OCI-LY1 (cell line): ENCODE measurements around the gene SH3BP5L.

Experiments
- H2AFZ ChIP-seq: fragments of 200-600 bp; sonication (generic), shearing (Covaris generic); 2 replicates; pipeline ENCODE4 v1.6.0; 2014; ENCODE audit warnings: antibody characterized with exemption, mild to moderate bottlenecking, low read length
- H3F3A ChIP-seq: fragments of 200-600 bp; sonication (generic), shearing (Covaris generic); 2 replicates; pipeline ENCODE4 v1.6.0; 2014; ENCODE audit warnings: mild to moderate bottlenecking, antibody characterized with exemption, low read length, moderate library complexity; ENCODE audit not compliant: insufficient read depth
- H3K27ac ChIP-seq: fragments of 200-600 bp; sonication (generic); 2 replicates; pipeline ENCODE4 v1.5.1; 2014; ENCODE audit warnings: low read length, mixed run types, mild to moderate bottlenecking, low read depth; ENCODE audit not compliant: poor library complexity, severe bottlenecking
- H3K27me3 ChIP-seq: fragments of 200-600 bp; sonication (generic); 2 replicates; pipeline ENCODE4 v1.6.0; 2014; ENCODE audit warnings: antibody characterized with exemption, mild to moderate bottlenecking, low read length, moderate library complexity; ENCODE audit not compliant: insufficient read depth
- H3K36me3 ChIP-seq: fragments of 200-600 bp; sonication (generic); 2 replicates; pipeline ENCODE4 v1.6.1; 2014; ENCODE audit warnings: mild to moderate bottlenecking, antibody characterized with exemption, low read length, moderate library complexity, mixed read lengths; ENCODE audit not compliant: insufficient read depth
- H3K4me1 ChIP-seq: fragments of 200-600 bp; sonication (generic); 2 replicates; pipeline ENCODE4 v1.5.1; 2014; ENCODE audit warnings: mild to moderate bottlenecking, low read length, moderate library complexity; ENCODE audit not compliant: insufficient read depth, severe bottlenecking
- H3K4me2 ChIP-seq: fragments of 200-600 bp; sonication (generic), shearing (Covaris generic); 2 replicates; pipeline ENCODE4 v1.6.1; 2014; ENCODE audit warnings: low read length
- H3K4me3 ChIP-seq: fragments of 200-600 bp; sonication (generic); 2 replicates; pipeline ENCODE4 v1.5.1; 2014; ENCODE audit warnings: low read length, low read depth, mild to moderate bottlenecking, mixed read lengths; ENCODE audit not compliant: poor library complexity, severe bottlenecking
- H3K79me2 ChIP-seq: fragments of 200-600 bp; shearing (Covaris generic); 2 replicates; pipeline ENCODE4 v1.6.1; 2016; ENCODE audit warnings: mixed run types, low read length, mixed read lengths; ENCODE audit not compliant: insufficient read depth
- H3K9ac ChIP-seq: fragments of 200-600 bp; sonication (generic), shearing (Covaris generic); 2 replicates; pipeline ENCODE4 v1.6.1; 2014; ENCODE audit warnings: mild to moderate bottlenecking, low read length, mixed read lengths
- H3K9me2 ChIP-seq: fragments of 200-600 bp; sonication (generic), shearing (Covaris generic); 2 replicates; pipeline ENCODE4 v1.6.1; 2014; ENCODE audit warnings: low read depth, mild to moderate bottlenecking, low read length, mixed read lengths
- H3K9me3 ChIP-seq: fragments of 200-600 bp; shearing (Covaris generic); 2 replicates; pipeline ENCODE4 v1.6.1; 2014; ENCODE audit warnings: low read length, mixed read lengths
- H4K20me1 ChIP-seq: fragments of 200-600 bp; sonication (generic), shearing (Covaris generic); 2 replicates; pipeline ENCODE4 v1.6.0; 2016; ENCODE audit warnings: mild to moderate bottlenecking, low read length; ENCODE audit not compliant: insufficient read depth
- CTCF ChIP-seq: fragments of 200-600 bp; sonication (generic), shearing (Covaris generic); IDR thresholded peaks from 2 replicates; pipeline ENCODE4 v1.5.1; 2017; ENCODE audit warnings: mild to moderate bottlenecking, antibody characterized with exemption, low read length, moderate library complexity, mixed read lengths
- EZH2 ChIP-seq: fragments of 200-600 bp; sonication (generic), shearing (Covaris generic); IDR thresholded peaks from 2 replicates; pipeline ENCODE4 v1.8.0; 2017; ENCODE audit warnings: borderline replicate concordance, mixed run types, mild to moderate bottlenecking, antibody characterized with exemption, low read length, moderate library complexity, mixed read lengths

Gene SH3BP5L

GRCh38 chr1:248825573-248825908 is 174 bp downstream of the SH3BP5L start:
- H3F3A ChIP-seq, result no peaks in the 10 kb centered on the region

GRCh38 chr1:248825136-248825535 is 579 bp downstream of the SH3BP5L start:
- H3K27me3 ChIP-seq, result no peaks in the 10 kb centered on the region
- H4K20me1 ChIP-seq, result no peaks in the 10 kb centered on the region
- peak overlapping the region; percentile 77 for H3K4me3 ChIP-seq
- H3K79me2 ChIP-seq, result no peaks in the 10 kb centered on the region
- peak overlapping the region; percentile 88 for H3K9ac ChIP-seq
- H3K27ac ChIP-seq, result peak overlapping the region; percentile 24
- no peaks in the 10 kb centered on the region for H3K9me3 ChIP-seq
- H3K9me2 ChIP-seq, result no peaks in the 10 kb centered on the region
- peaks cover 24% of the 10 kb centered on the region; the same call in 1 of the 2 replicates for H3K36me3 ChIP-seq
- TF ChIP-seq CTCF (no peak), EZH2 (no peak)
- peaks cover 46% of the 10 kb centered on the region for H3K4me1 ChIP-seq
- H3K4me2 ChIP-seq, result peak overlapping the region; percentile 76
- H3F3A ChIP-seq, result no peaks in the 10 kb centered on the region
- no peak overlapping the region; the same call in 1 of the 2 replicates for H2AFZ ChIP-seq

More at GRCh38 chr1:248825573-248825908, 174 bp downstream of the SH3BP5L start:
- H3K4me3 ChIP-seq, result peak overlapping the region; percentile 77
- H3K9ac ChIP-seq, result peak overlapping the region; percentile 88
- H3K27ac ChIP-seq, result peak overlapping the region; percentile 24
- H3K4me2 ChIP-seq, result peak overlapping the region; percentile 76
- no peaks in the 10 kb centered on the region for H3K79me2 ChIP-seq
- no peaks in the 10 kb centered on the region for H3K27me3 ChIP-seq
- H3K9me2 ChIP-seq, result no peaks in the 10 kb centered on the region
- H3K36me3 ChIP-seq, result peaks cover 20% of the 10 kb centered on the region; the same call in 1 of the 2 replicates
- H2AFZ ChIP-seq, result peak overlapping the region; percentile 90
- peaks cover 46% of the 10 kb centered on the region for H3K4me1 ChIP-seq
- no peaks in the 10 kb centered on the region for H4K20me1 ChIP-seq
- no peaks in the 10 kb centered on the region for H3K9me3 ChIP-seq
- TF ChIP-seq CTCF (no peak), EZH2 (no peak)

- H2AFZ ChIP-seq, result no peak overlapping the region
- peak overlapping the region; percentile 88; the same call in 1 of the 2 replicates for H3K9ac ChIP-seq
- H3K4me1 ChIP-seq, result peaks cover 46% of the 10 kb centered on the region
- H3K79me2 ChIP-seq, result no peaks in the 10 kb centered on the region
- no peaks in the 10 kb centered on the region for H4K20me1 ChIP-seq
- H3K9me3 ChIP-seq, result no peaks in the 10 kb centered on the region
- no peak overlapping the region for H3K27ac ChIP-seq
- H3K4me3 ChIP-seq, result peak overlapping the region; percentile 77
- H3K4me2 ChIP-seq, result peak overlapping the region; percentile 76
- peaks cover 27% of the 10 kb centered on the region; the same call in 1 of the 2 replicates for H3K36me3 ChIP-seq
- no peaks in the 10 kb centered on the region for H3K9me2 ChIP-seq
- H3F3A ChIP-seq, result no peaks in the 10 kb centered on the region
- TF ChIP-seq CTCF (no peak), EZH2 (no peak)
- H3K27me3 ChIP-seq, result no peaks in the 10 kb centered on the region
These were observed 1.0 kb downstream of the SH3BP5L start for GRCh38 chr1:248824701-248825100.
